ENCODE data around the gene ASXL1. TPM values are rescaled to one million over a fixed set of nuclear protein-coding genes. Genes with fewer than 3 reads are reported as not detected.

Gene ASXL1
- total and polyA plus RNA-seq, 10 of the 15 experiments (the other 5 are each of a cell fraction or from before 2014, with no cell fraction given) = 11.0 to 87.6 (median 56.8) TPM

DNA sequence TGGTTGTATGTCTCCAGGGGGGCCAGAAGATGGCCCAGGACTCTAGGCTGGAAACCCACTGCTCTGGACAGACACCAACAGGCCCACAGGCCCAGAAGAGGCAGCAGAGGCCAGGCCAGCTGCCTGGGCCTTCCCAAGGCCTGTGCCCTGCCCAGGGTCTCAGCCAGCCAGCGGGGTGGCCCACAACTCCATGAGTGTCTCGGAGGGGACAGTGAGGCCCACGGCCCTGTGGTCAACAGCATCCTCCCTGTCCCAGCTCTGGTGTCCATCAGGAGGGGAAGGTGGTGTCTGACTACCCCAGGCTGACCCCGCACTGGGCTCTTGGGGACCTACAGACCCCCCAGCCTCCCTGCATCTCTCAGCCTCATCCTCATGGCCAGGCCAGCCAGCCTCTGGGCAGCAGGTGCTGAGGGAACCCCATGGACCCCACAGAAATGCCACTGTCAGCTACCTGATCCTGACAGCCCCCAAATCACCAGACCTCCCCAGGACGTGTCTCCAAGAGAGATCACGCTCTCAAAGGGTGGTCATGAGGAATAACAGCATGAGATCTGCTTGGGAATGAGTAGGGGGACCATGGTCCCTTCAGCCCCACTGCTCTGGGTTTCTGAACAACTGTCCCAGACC lies 114.6 kb downstream of the ASXL1 start:
- ATAC-seq = no peak
- Histone ChIP-seq H3K4me1 (ENCODE audit: control insufficient read depth, insufficient read depth, low read length) (peaks cover 11% of the 10 kb centered on the region), H3K27me3 (replicated peaks in 1 of 2; ENCODE audit: control insufficient read depth in 2 of 2, insufficient read depth in 2 of 2, low read length in 1 of 2) (no peaks in the 10 kb centered on the region), H3K4me2 (ENCODE audit: control insufficient read depth, insufficient read depth) (no peak overlapping the region), H3K36me3 (ENCODE audit: control insufficient read depth in 2 of 2, insufficient read depth in 2 of 2, low read length in 1 of 2) (no peaks in the 10 kb centered on the region; a peak in 1 of 4 replicates), H3K9me3 (replicated peaks; ENCODE audit: control insufficient read depth, insufficient read depth, low read length) (no peaks in the 10 kb centered on the region), H3K27ac (ENCODE audit: control insufficient read depth, insufficient read depth) (no peak overlapping the region), H3K79me2 (ENCODE audit: control insufficient read depth, insufficient read depth, low read length) (no peaks in the 10 kb centered on the region), H2AFZ (ENCODE audit: control insufficient read depth, low read depth, low read length) (no peak overlapping the region), H3K4me3 (no peak overlapping the region), H4K20me1 (ENCODE audit: control insufficient read depth, insufficient read depth) (peaks cover 6% of the 10 kb centered on the region), H3K9ac (ENCODE audit: control insufficient read depth, insufficient read depth, low read length) (no peak overlapping the region)
- intact Hi-C loops (cut with micrococcal nuclease; ENCODE audit: unreplicated experiment) = no loop called here
- RAD21 ChIA-PET (ENCODE audit: unreplicated experiment) = no interaction called here
- FAIRE-seq = no peak
- no TSS peak for BruUV-seq (replicated peaks)
- CTCF ChIA-PET = no interaction called here
- SMC1A ChIA-PET (ENCODE audit: uncharacterized antibody, unreplicated experiment) = no interaction called here
- TF ChIP-seq SMAD1 (IDR thresholded peaks at IDR 0.05; ENCODE audit: low read depth, partially characterized antibody) (no peak), HDAC6 (IDR thresholded peaks at IDR 0.05; ENCODE audit: unreplicated experiment) (no peak), POLR2AphosphoS2 (IDR thresholded peaks at IDR 0.05; ENCODE audit: low read depth, low read length) (no peak), BACH1 (IDR thresholded peaks at IDR 0.05; ENCODE audit: borderline replicate concordance) (no peak), CHD2 (IDR thresholded peaks at IDR 0.05; ENCODE audit: borderline replicate concordance, low read depth, low read length) (no peak), TCF3 (IDR thresholded peaks at IDR 0.05; ENCODE audit: borderline replicate concordance, insufficient read depth, low read depth, low read length) (no peak), ZZZ3 (IDR thresholded peaks at IDR 0.05; ENCODE audit: control insufficient read depth, insufficient read length, low read depth) (no peak), BCL11A (IDR thresholded peaks at IDR 0.05; ENCODE audit: low read depth, low read length) (no peak), SMAD5 (IDR thresholded peaks at IDR 0.05; ENCODE audit: low read depth) (no peak), NRF1 (conservative IDR thresholded peaks at IDR 0.05; ENCODE audit: low read depth, low read length) (no peak)
- TF ChIP-seq, protein P1, sequence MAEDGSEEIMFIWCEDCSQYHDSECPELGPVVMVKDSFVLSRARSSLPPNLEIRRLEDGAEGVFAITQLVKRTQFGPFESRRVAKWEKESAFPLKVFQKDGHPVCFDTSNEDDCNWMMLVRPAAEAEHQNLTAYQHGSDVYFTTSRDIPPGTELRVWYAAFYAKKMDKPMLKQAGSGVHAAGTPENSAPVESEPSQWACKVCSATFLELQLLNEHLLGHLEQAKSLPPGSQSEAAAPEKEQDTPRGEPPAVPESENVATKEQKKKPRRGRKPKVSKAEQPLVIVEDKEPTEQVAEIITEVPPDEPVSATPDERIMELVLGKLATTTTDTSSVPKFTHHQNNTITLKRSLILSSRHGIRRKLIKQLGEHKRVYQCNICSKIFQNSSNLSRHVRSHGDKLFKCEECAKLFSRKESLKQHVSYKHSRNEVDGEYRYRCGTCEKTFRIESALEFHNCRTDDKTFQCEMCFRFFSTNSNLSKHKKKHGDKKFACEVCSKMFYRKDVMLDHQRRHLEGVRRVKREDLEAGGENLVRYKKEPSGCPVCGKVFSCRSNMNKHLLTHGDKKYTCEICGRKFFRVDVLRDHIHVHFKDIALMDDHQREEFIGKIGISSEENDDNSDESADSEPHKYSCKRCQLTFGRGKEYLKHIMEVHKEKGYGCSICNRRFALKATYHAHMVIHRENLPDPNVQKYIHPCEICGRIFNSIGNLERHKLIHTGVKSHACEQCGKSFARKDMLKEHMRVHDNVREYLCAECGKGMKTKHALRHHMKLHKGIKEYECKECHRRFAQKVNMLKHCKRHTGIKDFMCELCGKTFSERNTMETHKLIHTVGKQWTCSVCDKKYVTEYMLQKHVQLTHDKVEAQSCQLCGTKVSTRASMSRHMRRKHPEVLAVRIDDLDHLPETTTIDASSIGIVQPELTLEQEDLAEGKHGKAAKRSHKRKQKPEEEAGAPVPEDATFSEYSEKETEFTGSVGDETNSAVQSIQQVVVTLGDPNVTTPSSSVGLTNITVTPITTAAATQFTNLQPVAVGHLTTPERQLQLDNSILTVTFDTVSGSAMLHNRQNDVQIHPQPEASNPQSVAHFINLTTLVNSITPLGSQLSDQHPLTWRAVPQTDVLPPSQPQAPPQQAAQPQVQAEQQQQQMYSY (CRISPR knock-in tag; IDR thresholded peaks at IDR 0.05) = no peak
- TF ChIP-seq, protein P2, sequence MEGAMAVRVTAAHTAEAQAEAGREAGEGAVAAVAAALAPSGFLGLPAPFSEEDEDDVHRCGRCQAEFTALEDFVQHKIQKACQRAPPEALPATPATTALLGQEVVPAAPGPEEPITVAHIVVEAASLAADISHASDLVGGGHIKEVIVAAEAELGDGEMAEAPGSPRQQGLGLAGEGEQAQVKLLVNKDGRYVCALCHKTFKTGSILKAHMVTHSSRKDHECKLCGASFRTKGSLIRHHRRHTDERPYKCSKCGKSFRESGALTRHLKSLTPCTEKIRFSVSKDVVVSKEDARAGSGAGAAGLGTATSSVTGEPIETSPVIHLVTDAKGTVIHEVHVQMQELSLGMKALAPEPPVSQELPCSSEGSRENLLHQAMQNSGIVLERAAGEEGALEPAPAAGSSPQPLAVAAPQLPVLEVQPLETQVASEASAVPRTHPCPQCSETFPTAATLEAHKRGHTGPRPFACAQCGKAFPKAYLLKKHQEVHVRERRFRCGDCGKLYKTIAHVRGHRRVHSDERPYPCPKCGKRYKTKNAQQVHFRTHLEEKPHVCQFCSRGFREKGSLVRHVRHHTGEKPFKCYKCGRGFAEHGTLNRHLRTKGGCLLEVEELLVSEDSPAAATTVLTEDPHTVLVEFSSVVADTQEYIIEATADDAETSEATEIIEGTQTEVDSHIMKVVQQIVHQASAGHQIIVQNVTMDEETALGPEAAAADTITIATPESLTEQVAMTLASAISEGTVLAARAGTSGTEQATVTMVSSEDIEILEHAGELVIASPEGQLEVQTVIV (IDR thresholded peaks at IDR 0.05; ENCODE audit: borderline replicate concordance, partially characterized antibody) = no peak
- WGBS (ENCODE audit: insufficient coverage, insufficient replicate concordance, low lambda C conversion rate, missing lambda C conversion rate) = 54% methylated on average over 6 of the region's 6 CpGs
- in situ Hi-C loops (cut with MboI) = no loop called here
- POLR2A ChIA-PET = no interaction called here
- DNase-seq (ENCODE audit: low read depth, low spot score) = no peak
